Activated B cell treated with CpG ODN at 0.5 μM for 24 hours (primary cell): ENCODE results near the gene TMEM43. TPM values are rescaled to one million over a fixed set of nuclear protein-coding genes. Genes with fewer than 3 reads are reported as not detected.

Experiments used
- ATAC-seq: fragments of 200-7000 bp; cut with Tn5 transposase; one replicate; pipeline ENCODE4 v1.10.0; 2021; ENCODE audit warnings: low read depth, mild to moderate bottlenecking, moderate library complexity
- CTCF ChIA-PET: fragments of 350-600 bp; sonication (Branson Sonifier 250); formaldehyde crosslinking; loops from one replicate; lab custom pipeline; 2021; ENCODE audit warnings: antibody characterized with exemption; lab: Charles Lee
- POLR2A ChIA-PET: fragments of 350-600 bp; sonication (Branson Sonifier 250); formaldehyde crosslinking; loops from one replicate; lab custom pipeline; 2021; ENCODE audit warnings: antibody characterized with exemption; lab: Charles Lee
- DNase-seq: peaks from one replicate; pipeline ENCODE4 v3.0.0; 2022
- H3K27ac Mint-ChIP-seq: one replicate; pipeline ENCODE4 v1.8.0; 2020; ENCODE audit warnings: mixed read lengths
- H3K27me3 Mint-ChIP-seq: one replicate; pipeline ENCODE4 v1.8.0; 2021; ENCODE audit warnings: mixed read lengths
- H3K36me3 Mint-ChIP-seq: one replicate; pipeline ENCODE4 v1.8.0; 2021; ENCODE audit warnings: low read depth, mixed read lengths
- H3K4me1 Mint-ChIP-seq: one replicate; pipeline ENCODE4 v1.8.0; 2021; ENCODE audit warnings: mixed read lengths
- H3K4me3 Mint-ChIP-seq: one replicate; pipeline ENCODE4 v1.8.0; 2020; ENCODE audit warnings: mild to moderate bottlenecking, mixed read lengths
- H3K9me3 Mint-ChIP-seq: one replicate; pipeline ENCODE4 v1.8.0; 2020; ENCODE audit warnings: mixed read lengths
- intact Hi-C: fragments of 100-400 bp; cut with micrococcal nuclease; formaldehyde crosslinking; loops from one replicate; pipeline ENCODE4 v1.15.1; 2024
- total RNA-seq: library from RNA; stranded (reverse); gene quantifications from 2 replicates; pipeline ENCODE4 v1.2.3, GENCODE V29; 2022
- TF ChIP-seq, protein P1 (sequence below): fragments of 200-600 bp; IDR thresholded peaks from one replicate; pipeline ENCODE4 v1.8.0; 2022; ENCODE audit warnings: antibody characterized with exemption, mild to moderate bottlenecking

The TMEM43 gene
- total RNA-seq, 1 donor from 2014 or later = 32.3 TPM

DNA sequence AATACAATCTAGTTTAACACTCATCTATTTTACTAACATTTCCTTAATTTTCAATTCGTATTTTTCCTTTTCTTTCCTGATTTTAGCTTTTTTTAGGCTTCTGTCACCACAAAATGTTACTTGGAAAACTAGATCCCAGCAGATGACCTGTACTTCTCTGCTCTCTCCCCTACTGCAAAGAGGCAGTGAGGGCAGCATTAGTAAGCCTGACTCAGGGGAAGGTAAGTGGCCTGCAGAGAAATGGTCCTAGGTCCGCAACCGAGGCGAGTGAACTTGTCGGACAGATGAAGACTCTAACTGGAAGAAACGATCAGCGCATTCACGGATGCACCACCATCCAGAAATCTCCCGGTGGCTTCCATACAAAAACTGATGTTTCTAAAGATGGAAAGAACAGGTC is 20.4 kb downstream of the TMEM43 start:
- ChIA-PET CTCF (interaction anchor here (1.6 kb wide), 1 partner anchor 249 kb away, joined by 6 read pairs; no protein-coding TSS in a partner anchor), POLR2A (interaction anchor here (1.0 to 1.8 kb wide), 2 partner anchors 21 to 33 kb away, joined by 8 to 16 read pairs; partner anchors contain the start of genes CHCHD4, LSM3, TMEM43 and XPC)
- H3K27ac Mint-ChIP-seq = peak overlapping the region; percentile 96
- TF ChIP-seq, protein P1, sequence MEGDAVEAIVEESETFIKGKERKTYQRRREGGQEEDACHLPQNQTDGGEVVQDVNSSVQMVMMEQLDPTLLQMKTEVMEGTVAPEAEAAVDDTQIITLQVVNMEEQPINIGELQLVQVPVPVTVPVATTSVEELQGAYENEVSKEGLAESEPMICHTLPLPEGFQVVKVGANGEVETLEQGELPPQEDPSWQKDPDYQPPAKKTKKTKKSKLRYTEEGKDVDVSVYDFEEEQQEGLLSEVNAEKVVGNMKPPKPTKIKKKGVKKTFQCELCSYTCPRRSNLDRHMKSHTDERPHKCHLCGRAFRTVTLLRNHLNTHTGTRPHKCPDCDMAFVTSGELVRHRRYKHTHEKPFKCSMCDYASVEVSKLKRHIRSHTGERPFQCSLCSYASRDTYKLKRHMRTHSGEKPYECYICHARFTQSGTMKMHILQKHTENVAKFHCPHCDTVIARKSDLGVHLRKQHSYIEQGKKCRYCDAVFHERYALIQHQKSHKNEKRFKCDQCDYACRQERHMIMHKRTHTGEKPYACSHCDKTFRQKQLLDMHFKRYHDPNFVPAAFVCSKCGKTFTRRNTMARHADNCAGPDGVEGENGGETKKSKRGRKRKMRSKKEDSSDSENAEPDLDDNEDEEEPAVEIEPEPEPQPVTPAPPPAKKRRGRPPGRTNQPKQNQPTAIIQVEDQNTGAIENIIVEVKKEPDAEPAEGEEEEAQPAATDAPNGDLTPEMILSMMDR = no peak
- no peaks in the 10 kb centered on the region for H3K9me3 Mint-ChIP-seq
- ATAC-seq (no peak), DNase-seq (no peak)
- no peaks in the 10 kb centered on the region for H3K27me3 Mint-ChIP-seq
- intact Hi-C loops = no loop called here
- peaks cover 20% of the 10 kb centered on the region for H3K4me1 Mint-ChIP-seq
- peaks cover 72% of the 10 kb centered on the region for H3K36me3 Mint-ChIP-seq
- H3K4me3 Mint-ChIP-seq = no peak overlapping the region

DNA sequence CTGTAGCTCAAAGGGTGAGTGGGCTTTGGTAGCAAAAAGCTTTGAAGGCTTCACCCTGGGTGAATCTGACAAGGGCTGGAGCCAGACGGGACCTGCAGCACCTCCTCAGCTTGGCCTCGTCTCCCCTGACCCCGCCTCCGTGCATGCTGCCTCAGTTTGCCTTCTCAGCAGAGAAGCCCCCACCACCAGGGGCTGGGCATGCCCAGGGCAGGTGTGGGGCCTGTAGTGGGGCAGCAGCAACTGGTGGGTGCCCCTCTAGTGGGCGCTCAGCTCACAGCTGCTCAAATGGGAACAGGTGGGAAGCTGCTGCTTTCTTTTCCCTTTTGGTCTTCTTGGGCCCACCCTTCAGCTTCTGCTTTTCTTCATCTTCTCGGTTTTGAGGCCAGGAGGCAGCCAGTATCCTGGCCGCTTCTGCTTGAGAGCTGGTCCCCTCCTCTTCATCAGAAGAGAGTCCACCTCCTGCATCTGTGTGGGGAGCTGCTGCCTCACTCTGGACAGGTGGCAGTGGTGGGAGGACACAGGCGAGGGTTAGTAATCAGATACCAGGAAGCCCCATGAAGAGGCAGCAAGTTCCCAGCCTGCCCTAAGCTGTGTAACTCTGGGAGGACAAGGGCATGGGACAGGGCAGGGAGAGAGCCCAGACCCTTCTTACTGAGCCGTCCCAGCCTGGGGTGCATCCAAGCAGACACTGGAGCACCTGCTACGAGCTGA is 21.0 kb downstream of the TMEM43 start:
- Mint-ChIP-seq H3K36me3 (peaks cover 71% of the 10 kb centered on the region), H3K27me3 (no peaks in the 10 kb centered on the region), H3K4me1 (peaks cover 20% of the 10 kb centered on the region), H3K9me3 (no peaks in the 10 kb centered on the region), H3K4me3 (no peak overlapping the region), H3K27ac (peak overlapping the region; percentile 96)
- intact Hi-C loops = no loop called here
- DNase-seq (no peak), ATAC-seq (no peak)
- CTCF ChIA-PET = interaction anchor here (1.6 kb wide), 1 partner anchor 249 kb away, joined by 6 read pairs; no protein-coding TSS in a partner anchor
- POLR2A ChIA-PET = interaction anchor here (1.1 kb wide), 1 partner anchor 33 kb away, joined by 4 read pairs; the partner anchor contains the start of genes LSM3 and XPC
- TF ChIP-seq, protein P1 = no peak

DNA sequence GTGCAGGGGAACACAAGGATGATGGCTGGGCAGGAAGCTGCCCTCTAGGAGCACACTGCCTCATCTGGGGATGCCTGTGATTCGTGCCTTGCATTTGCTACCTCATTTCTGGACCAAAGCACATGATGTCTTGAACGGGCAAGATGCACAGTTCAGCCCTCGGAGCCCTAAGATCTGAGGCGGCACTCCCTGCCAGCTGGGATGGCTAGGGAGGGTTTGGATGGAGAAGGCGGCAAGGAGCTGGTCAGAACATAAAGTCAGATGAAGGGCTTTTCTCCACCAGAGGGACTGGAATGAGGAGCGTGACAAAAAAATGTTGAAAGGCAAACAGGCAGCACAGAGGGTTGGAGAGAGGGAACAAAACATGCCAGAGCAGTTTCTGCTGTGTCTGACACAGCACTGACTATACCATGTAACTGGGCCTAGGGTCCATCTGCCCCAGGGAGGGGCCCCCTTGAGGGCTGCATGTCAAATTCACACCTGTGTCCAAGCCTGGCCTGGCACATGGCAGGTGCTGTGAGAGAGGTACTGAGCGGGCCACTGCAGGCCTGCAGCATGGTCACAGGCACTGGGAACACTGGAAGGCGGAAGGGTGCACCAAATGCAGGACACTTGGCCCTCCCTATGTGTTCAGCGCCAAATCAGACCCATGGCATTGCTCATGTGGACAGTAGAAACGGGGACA is 21.7 kb downstream of the TMEM43 start:
- peaks cover 20% of the 10 kb centered on the region for H3K4me1 Mint-ChIP-seq
- ChIA-PET CTCF (no interaction called here), POLR2A (interaction anchor here (1.1 kb wide), 1 partner anchor 32 kb away, joined by 4 read pairs; the partner anchor contains the start of genes LSM3 and XPC)
- H3K4me3 Mint-ChIP-seq = no peak overlapping the region
- peak overlapping the region; percentile 65 for H3K27ac Mint-ChIP-seq
- intact Hi-C loops = no loop called here
- ATAC-seq = no peak
- H3K9me3 Mint-ChIP-seq = no peaks in the 10 kb centered on the region
- peaks cover 67% of the 10 kb centered on the region for H3K36me3 Mint-ChIP-seq
- TF ChIP-seq, protein P1 = no peak
- DNase-seq = no peak
- no peaks in the 10 kb centered on the region for H3K27me3 Mint-ChIP-seq

DNA sequence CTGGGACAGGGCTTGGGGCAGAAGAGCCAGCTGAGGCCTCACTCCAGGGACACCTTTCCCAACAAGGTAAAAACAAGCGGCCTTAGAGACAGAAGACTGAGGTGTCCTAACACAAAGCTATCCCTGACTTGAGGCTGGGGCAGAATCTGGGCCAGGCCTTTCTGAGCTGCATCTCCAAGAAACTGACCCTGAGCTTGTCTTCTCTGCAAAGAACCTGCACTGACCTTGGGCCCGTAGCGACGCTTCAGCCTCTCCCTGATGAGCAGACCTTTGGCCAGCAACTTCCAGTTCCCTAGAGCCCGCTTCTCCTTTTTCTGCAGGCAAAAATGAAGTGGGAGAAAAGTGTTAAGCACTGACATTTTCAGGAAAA is 22.2 kb downstream of the TMEM43 start:
- TF ChIP-seq, protein P1 = no peak
- no peaks in the 10 kb centered on the region for H3K9me3 Mint-ChIP-seq
- no peak overlapping the region for H3K4me3 Mint-ChIP-seq
- H3K27me3 Mint-ChIP-seq = no peaks in the 10 kb centered on the region
- POLR2A ChIA-PET = no interaction called here
- H3K27ac Mint-ChIP-seq = peak overlapping the region; percentile 65
- DNase-seq (no peak), ATAC-seq (no peak)
- intact Hi-C loops = no loop called here
- peaks cover 66% of the 10 kb centered on the region for H3K36me3 Mint-ChIP-seq
- CTCF ChIA-PET = no interaction called here
- peaks cover 20% of the 10 kb centered on the region for H3K4me1 Mint-ChIP-seq

DNA sequence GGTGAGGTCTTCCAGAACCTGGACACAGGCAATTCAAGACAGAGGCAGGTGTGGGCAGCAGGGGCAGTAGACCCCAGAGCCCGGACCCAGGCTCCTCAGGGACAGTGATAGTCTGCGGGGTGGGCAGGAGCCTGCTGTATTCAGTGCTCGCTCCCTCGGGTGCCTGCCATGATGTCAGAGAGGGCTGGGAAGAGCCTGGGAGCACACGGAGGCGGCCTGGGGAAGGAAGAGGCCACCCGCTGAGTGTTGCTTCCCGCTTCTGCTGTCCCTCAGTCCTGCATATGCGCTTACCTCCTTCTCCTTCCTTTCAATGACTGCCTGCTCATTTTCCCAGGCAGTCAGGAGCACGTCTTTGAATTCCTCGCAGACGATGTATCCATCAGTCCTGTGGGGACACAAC is 22.8 kb downstream of the TMEM43 start:
- H3K4me3 Mint-ChIP-seq = no peak overlapping the region
- TF ChIP-seq, protein P1 = no peak
- DNase-seq = no peak

More for the DNA sequence above, 22.8 kb downstream of the TMEM43 start:
- Mint-ChIP-seq H3K36me3 (peaks cover 66% of the 10 kb centered on the region), H3K27me3 (no peaks in the 10 kb centered on the region), H3K9me3 (no peaks in the 10 kb centered on the region), H3K27ac (no peak overlapping the region), H3K4me1 (peaks cover 20% of the 10 kb centered on the region)
- intact Hi-C loops = no loop called here
- ATAC-seq = no peak
- ChIA-PET POLR2A (no interaction called here), CTCF (no interaction called here)
